Erythroblast (primary cell): ENCODE measurements around the gene CD320.

ENCODE experiments used
- GATA1 ChIP-seq: IDR thresholded peaks from 2 replicates; pipeline ENCODE4 v1.6.1; 2011; ENCODE audit warnings: low read depth, mild to moderate bottlenecking, control low read depth, low read length, moderate library complexity
- POLR2A ChIP-seq: IDR thresholded peaks from 2 replicates; pipeline ENCODE4 v1.6.1; 2011; ENCODE audit warnings: mild to moderate bottlenecking, low read length

DNA sequence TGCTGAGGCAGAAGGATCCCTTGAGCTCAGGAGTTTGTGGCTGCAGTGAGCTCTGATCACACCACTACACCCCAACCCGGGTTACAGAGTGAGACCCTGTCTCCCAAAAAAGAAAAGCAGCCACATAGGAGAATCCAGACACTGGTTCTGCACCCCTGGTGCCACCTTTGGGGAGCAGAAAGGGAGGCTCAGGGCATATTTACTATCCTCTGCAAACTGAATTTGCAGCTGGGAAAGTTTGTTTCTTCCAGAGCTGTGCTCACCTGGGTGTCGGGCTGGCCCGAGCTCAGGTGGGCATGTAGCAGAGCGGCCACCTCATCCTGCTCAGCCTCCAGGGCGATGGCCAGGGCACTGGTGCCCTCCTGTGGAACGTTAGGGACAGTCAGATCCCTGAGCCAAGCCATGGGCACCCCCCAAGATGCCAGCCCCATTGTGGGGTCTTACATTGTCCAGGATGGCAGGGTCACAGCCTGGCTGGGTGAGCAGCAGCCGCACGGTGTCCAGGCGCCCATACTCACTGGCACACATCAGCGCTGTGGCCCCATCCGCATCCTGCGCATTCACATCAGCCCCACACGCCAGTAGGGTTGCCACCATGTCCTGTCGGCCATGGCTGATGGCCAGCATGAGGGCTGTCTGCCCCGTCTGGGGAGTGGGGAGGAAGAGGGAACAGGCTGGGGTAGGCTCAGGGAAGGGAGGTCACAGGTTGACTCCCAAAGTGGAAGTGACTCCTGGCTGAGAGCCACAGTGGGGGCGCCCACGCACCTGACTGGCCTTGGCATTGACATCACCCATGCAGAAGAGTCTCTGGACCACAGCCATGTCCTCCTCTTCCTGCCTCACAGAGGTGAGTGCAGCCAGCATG is 16.3 kb upstream of the CD320 start:
- TF ChIP-seq POLR2A: peak; percentile 54
- TF ChIP-seq GATA1: no peak
